ENCODE data around the gene UNC119B. TPM values are rescaled to one million over a fixed set of nuclear protein-coding genes. Genes with fewer than 3 reads are reported as not detected.
A peak's percentile ranks its signal among the peaks of the same experiment; 100 is the strongest.

Gene UNC119B
- 23.2 and 24.5 TPM in 2 replicates for total RNA-seq

DNA sequence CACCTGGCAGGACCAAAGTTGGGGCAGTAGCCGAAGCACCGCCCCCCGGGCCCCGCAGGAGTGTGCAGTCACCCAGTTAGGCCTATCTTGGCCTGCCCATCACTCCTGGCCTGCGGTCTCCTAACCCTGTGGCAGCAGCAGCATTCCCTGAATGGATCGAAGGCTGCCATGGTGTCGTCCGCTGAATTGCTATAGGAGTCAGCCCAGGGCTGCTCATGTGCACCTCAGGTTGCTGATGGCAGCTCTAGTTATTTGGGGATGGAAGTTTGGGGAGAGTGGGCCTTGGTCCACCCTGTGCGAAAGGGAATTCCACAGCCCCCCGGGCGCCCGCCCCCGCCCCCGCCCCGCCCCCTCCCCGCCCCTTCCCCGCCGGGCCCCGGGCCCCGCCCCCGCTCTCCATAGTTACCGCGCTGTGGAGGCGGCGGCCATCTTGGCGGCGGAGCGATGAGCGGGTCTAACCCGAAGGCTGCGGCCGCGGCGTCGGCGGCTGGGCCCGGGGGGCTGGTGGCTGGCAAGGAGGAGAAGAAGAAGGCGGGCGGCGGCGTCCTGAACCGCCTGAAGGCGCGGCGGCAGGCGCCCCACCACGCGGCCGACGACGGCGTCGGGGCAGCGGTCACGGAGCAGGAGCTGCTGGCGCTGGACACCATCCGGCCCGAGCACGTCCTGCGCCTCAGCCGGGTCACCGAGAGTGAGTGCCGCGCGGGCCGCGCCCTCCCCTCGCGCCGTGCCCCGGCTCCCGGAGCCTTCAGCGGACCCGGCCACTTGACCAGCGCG, at the start of gene UNC119B:
Gene UNC119B (plus strand): TSS at position 428 of the 774 bp plus-strand sequence. CDS start 17 bp downstream, at position 445.
- H3K36me3 ChIP-seq (ENCODE audit: insufficient read depth, low read length), result peaks cover 16% of the 10 kb centered on the region
- peaks cover 32% of the 10 kb centered on the region for H3K79me2 ChIP-seq (ENCODE audit: insufficient read depth, low read length)
- peak within 1 kb of the TSS; percentile 87 for H2AFZ ChIP-seq (ENCODE audit: low read length)
- TF ChIP-seq, protein P1, sequence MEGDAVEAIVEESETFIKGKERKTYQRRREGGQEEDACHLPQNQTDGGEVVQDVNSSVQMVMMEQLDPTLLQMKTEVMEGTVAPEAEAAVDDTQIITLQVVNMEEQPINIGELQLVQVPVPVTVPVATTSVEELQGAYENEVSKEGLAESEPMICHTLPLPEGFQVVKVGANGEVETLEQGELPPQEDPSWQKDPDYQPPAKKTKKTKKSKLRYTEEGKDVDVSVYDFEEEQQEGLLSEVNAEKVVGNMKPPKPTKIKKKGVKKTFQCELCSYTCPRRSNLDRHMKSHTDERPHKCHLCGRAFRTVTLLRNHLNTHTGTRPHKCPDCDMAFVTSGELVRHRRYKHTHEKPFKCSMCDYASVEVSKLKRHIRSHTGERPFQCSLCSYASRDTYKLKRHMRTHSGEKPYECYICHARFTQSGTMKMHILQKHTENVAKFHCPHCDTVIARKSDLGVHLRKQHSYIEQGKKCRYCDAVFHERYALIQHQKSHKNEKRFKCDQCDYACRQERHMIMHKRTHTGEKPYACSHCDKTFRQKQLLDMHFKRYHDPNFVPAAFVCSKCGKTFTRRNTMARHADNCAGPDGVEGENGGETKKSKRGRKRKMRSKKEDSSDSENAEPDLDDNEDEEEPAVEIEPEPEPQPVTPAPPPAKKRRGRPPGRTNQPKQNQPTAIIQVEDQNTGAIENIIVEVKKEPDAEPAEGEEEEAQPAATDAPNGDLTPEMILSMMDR (IDR thresholded peaks at IDR 0.05; ENCODE audit: extremely low read depth, low read depth, low read length), result no peak
- peak within 1 kb of the TSS; percentile 84 for H3K4me3 ChIP-seq (ENCODE audit: insufficient read depth, low read length)
- H3K4me1 ChIP-seq (ENCODE audit: insufficient read depth, low read length), result peaks cover 11% of the 10 kb centered on the region
- H4K20me1 ChIP-seq (ENCODE audit: insufficient read depth, low read length), result peaks cover 11% of the 10 kb centered on the region
- DNase-seq (ENCODE audit: insufficient read length, low spot score, missing footprints), result peak; percentile 97
- no peaks in the 10 kb centered on the region for H3K27me3 ChIP-seq (ENCODE audit: insufficient read depth, low read length)
- H3K4me2 ChIP-seq (ENCODE audit: insufficient read depth, low read length), result peak within 1 kb of the TSS; percentile 91
- no peaks in the 10 kb centered on the region for H3K9me3 ChIP-seq (ENCODE audit: low read depth, low read length)
- peak within 1 kb of the TSS; percentile 45 for H3K27ac ChIP-seq (ENCODE audit: low read depth, low read length)

DNA sequence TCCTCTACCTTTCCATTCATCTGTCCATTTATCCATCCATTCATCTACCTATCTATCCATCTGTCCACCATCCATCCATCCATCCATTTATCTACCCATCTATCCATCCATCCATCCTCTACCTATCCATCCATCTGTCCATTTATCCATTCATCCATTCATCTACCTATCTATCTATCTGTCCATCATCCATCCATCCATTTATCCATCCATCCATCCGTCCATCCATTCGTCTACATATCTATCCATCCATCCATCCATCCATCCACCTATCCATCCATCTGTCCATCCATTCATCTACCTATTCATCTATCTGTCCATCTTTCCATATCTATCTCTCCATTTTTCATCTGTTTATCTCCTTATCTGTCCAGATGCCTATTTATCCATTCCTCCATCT, 48.8 kb upstream of the UNC119B start:
- Histone ChIP-seq H3K4me1 (ENCODE audit: insufficient read depth, low read length) (no peaks in the 10 kb centered on the region), H3K79me2 (ENCODE audit: insufficient read depth, low read length) (no peaks in the 10 kb centered on the region), H3K36me3 (ENCODE audit: insufficient read depth, low read length) (no peaks in the 10 kb centered on the region), H3K9me3 (ENCODE audit: low read depth, low read length) (no peaks in the 10 kb centered on the region), H3K27me3 (ENCODE audit: insufficient read depth, low read length) (peaks cover 3% of the 10 kb centered on the region), H4K20me1 (ENCODE audit: insufficient read depth, low read length) (no peaks in the 10 kb centered on the region), H3K4me2 (ENCODE audit: insufficient read depth, low read length) (no peak overlapping the region), H2AFZ (ENCODE audit: low read length) (no peak overlapping the region), H3K4me3 (ENCODE audit: insufficient read depth, low read length) (no peak overlapping the region), H3K27ac (ENCODE audit: low read depth, low read length) (no peak overlapping the region)
- TF ChIP-seq, protein P1 (IDR thresholded peaks at IDR 0.05; ENCODE audit: extremely low read depth, low read depth, low read length), result no peak
- DNase-seq (ENCODE audit: insufficient read length, low spot score, missing footprints), result no peak

DNA sequence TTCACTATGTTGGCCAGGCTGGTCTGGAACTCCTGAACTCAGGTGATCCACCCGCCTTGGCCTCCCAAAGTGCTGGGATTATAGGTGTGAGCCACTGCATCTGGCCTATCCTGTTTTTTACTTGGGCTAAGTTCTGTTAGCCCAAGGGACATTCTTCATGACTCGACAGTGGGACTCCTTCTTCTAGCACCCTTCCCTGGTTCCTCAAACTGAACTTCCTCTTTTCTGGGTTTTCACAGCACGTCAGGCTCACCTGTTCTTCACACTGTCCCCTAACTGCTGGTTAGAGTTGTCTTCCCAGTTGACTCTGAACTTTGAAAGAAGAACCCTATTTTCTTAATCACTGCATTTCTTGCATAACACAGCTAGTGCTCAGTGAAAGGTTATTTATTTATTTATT, 47.4 kb upstream of the UNC119B start:
- Histone ChIP-seq H3K36me3 (ENCODE audit: insufficient read depth, low read length) (no peaks in the 10 kb centered on the region), H3K4me2 (ENCODE audit: insufficient read depth, low read length) (no peak overlapping the region), H2AFZ (ENCODE audit: low read length) (no peak overlapping the region), H3K27me3 (ENCODE audit: insufficient read depth, low read length) (peaks cover 3% of the 10 kb centered on the region), H3K9me3 (ENCODE audit: low read depth, low read length) (no peaks in the 10 kb centered on the region), H4K20me1 (ENCODE audit: insufficient read depth, low read length) (no peaks in the 10 kb centered on the region), H3K27ac (ENCODE audit: low read depth, low read length) (no peak overlapping the region), H3K4me1 (ENCODE audit: insufficient read depth, low read length) (no peaks in the 10 kb centered on the region), H3K79me2 (ENCODE audit: insufficient read depth, low read length) (no peaks in the 10 kb centered on the region), H3K4me3 (ENCODE audit: insufficient read depth, low read length) (no peak overlapping the region)
- TF ChIP-seq, protein P1 (IDR thresholded peaks at IDR 0.05; ENCODE audit: extremely low read depth, low read depth, low read length), result no peak
- DNase-seq (ENCODE audit: insufficient read length, low spot score, missing footprints), result no peak

DNA sequence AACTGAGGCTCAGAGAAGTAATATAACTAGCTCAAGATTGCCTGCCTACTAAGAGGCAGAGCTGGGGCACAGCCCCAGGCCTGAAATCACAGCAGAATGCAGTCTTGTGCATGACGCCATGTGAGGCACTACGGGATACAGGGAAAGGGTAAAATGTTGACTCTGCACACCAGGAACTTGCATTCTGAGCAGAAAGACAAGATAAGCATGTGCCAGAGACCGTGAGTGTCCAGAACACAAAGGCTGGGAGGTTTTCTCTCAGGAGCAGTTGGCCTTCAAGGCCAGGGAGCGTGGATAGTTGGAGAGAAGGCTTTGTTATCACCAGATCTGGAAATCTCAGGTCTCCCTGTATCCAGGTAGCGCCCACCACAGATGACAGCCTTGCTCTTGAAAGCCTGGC, 46.5 kb upstream of the UNC119B start:
- Histone ChIP-seq H3K36me3 (ENCODE audit: insufficient read depth, low read length) (no peaks in the 10 kb centered on the region), H3K27me3 (ENCODE audit: insufficient read depth, low read length) (peaks cover 6% of the 10 kb centered on the region), H3K9me3 (ENCODE audit: low read depth, low read length) (no peaks in the 10 kb centered on the region), H3K4me1 (ENCODE audit: insufficient read depth, low read length) (no peaks in the 10 kb centered on the region), H2AFZ (ENCODE audit: low read length) (no peak overlapping the region), H4K20me1 (ENCODE audit: insufficient read depth, low read length) (no peaks in the 10 kb centered on the region), H3K27ac (ENCODE audit: low read depth, low read length) (no peak overlapping the region), H3K4me3 (ENCODE audit: insufficient read depth, low read length) (no peak overlapping the region), H3K4me2 (ENCODE audit: insufficient read depth, low read length) (no peak overlapping the region), H3K79me2 (ENCODE audit: insufficient read depth, low read length) (no peaks in the 10 kb centered on the region)
- DNase-seq (ENCODE audit: insufficient read length, low spot score, missing footprints), result no peak
- TF ChIP-seq, protein P1 (IDR thresholded peaks at IDR 0.05; ENCODE audit: extremely low read depth, low read depth, low read length), result no peak

All from osteoblast (primary cell).